Transverse colon (tissue), 4 donors: Measurements from ENCODE around the gene SPN. TPM values are rescaled to one million over a fixed set of nuclear protein-coding genes. Genes with fewer than 3 reads are reported as not detected.
"Not testable (repeated sequence)": the region's sequence is repeated elsewhere in the genome, so short reads cannot be mapped to it uniquely, and the experiment has no call there.

Source experiments
- DNase-seq: peaks from one replicate; pipeline ENCODE4 v3.0.0-alpha.2; 2019
- H3K27ac ChIP-seq, 4 donors: fragments of 200-600 bp; sonication (generic); 2 replicates each; pipeline ENCODE4 v1.5.1; 2016 to 2018; ENCODE audit warnings: inconsistent platforms in 4 of 4
- H3K27me3 ChIP-seq: fragments of 200-600 bp; sonication (generic); 2 replicates; pipeline ENCODE4 v1.5.1; 2017; ENCODE audit warnings: inconsistent platforms
- H3K36me3 ChIP-seq, 4 donors: fragments of 200-600 bp; sonication (generic); 2 replicates each; pipeline ENCODE4 v1.5.1; 2017 to 2019; ENCODE audit warnings: inconsistent platforms in 4 of 4
- H3K4me1 ChIP-seq, 4 donors: fragments of 200-600 bp; sonication (generic); 2 replicates each; pipeline ENCODE4 v1.5.1; 2017 to 2020; ENCODE audit warnings: inconsistent platforms in 4 of 4
- H3K4me3 ChIP-seq, 4 donors: fragments of 200-600 bp; sonication (generic); 1 replicate in 1 of 4; 2 replicates in 3 of 4; pipeline versions ENCODE4 v1.5.1 to v1.6.1; 2017 to 2019; ENCODE audit warnings: inconsistent platforms in 4 of 4
- H3K9me3 ChIP-seq, 2 donors: fragments of 200-600 bp; sonication (generic); 2 replicates each; pipeline ENCODE4 v1.5.1; 2017 to 2019; ENCODE audit warnings: inconsistent platforms in 2 of 2
- WGBS, 2 donors: methylation state at CpG; one replicate each; pipeline ENCODE4 v1.1.5; 2018; ENCODE audit warnings: low coverage in 1 of 2; 5-methylcytosine and 5-hydroxymethylcytosine counted together
- in situ Hi-C, 4 donors: fragments of 200-750 bp; cut with MboI; loops; one replicate each; pipeline versions ENCODE4 v1.15.0 to v1.15.1; 2017; ENCODE audit warnings: low sequenced_read_pairs in 3 of 4, low pct_ligation_motif_present in 1 of 4, low pct_unique_long_range_greater_than_20kb in 1 of 4
- intact Hi-C: fragments of 100-400 bp; cut with DNase I; formaldehyde crosslinking; loops from one replicate; pipeline ENCODE4 v1.15.1; 2023; ENCODE audit warnings: low total_unique reads
- total RNA-seq, 4 donors: library from RNA; depleted of rRNA; stranded (reverse); fragments of >200 nt; gene quantifications; one replicate each; pipeline ENCODE4 v1.1.0, GENCODE V29; 2016

Gene SPN
- total RNA-seq, 4 donors from 2014 or later, result 0.20 to 3.7 (median 1.1) TPM

DNA sequence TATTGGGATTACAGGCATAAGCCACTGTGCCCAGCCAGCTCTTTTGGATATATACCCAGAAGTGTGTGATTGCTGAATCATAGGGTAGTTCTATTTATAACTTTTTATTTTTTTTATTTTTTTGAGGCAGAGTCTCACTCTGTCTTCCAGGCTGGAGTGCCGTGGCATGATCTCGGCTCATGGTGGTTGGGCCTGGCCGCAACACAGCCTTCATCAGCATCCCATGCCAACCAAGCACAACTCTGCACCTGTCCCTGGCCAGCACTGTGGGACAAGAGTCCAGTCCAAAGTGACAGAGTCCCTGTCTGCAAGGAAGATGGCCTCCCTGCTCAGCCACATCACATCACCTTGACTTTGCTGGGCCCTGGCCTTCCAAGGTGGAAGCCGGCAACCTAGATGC is 37.9 kb upstream of the SPN start:
- H3K9me3 ChIP-seq, H3K4me1 ChIP-seq, intact Hi-C loops, in situ Hi-C loops, H3K4me3 ChIP-seq, DNase-seq, H3K27me3 ChIP-seq, H3K27ac ChIP-seq, H3K36me3 ChIP-seq: not testable (repeated sequence)
- 82% methylated on average over 4 of the region's 4 CpGs; no CpG with 5 or more reads in 1 of the 2 donors for WGBS, 2 donors

DNA sequence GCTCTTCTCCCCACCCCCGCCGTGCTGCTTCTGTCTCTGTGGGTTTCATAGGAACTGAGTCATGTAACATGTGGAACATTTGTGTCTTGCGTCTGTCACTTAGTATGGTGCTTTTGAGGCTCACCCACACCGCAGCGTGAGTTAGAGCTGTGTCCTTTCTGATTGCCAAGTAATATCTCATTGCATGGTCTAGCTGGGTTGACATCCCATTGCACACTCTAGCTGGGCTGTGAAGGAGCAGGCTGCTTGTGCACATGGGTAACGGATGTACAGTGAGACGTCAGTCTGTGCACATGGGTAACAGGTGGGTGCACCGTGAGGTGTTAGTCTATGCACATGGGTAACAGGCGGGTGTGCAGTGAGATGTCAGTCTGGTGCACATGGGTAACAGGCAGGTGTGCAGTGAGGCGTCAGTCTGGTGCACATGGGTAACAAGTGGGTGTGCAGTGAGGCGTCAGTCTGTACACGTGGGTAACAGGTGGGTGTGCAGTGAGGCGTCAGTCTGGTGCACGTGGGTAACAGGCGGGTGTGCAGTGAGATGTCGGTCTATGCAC is 36.2 kb upstream of the SPN start:
- intact Hi-C loops, H3K36me3 ChIP-seq, H3K9me3 ChIP-seq, H3K4me3 ChIP-seq, H3K27ac ChIP-seq, in situ Hi-C loops, DNase-seq, H3K4me1 ChIP-seq, H3K27me3 ChIP-seq: not testable (repeated sequence)
- WGBS, 2 donors, result 70% methylated on average over 14 of the region's 16 CpGs; no CpG with 5 or more reads in 1 of the 2 donors

DNA sequence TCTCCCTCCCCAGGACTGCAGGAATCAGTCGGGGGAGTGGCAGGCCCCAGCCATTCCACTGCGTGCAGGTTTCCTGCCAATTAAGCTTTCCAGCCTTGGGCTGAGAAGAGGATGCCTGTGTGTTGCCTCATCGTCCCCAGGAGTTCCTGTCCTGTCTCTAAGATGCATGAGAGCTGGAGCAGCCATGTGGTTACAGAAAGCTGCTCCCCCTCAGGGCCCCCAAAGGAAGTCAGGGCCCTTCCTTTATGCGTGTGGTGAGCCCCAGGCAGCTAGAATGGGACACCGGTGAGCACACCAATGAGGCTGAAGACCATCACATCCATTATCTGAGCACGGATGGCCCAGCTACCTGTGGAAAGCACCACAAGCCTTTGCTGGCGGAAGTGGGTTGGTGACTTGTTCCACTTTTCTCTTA is 35.4 kb upstream of the SPN start:
- intact Hi-C loops, H3K27ac ChIP-seq, in situ Hi-C loops, H3K4me1 ChIP-seq, H3K27me3 ChIP-seq, H3K9me3 ChIP-seq, H3K4me3 ChIP-seq, H3K36me3 ChIP-seq, DNase-seq: not testable (repeated sequence)
- WGBS, 2 donors, result 33% methylated on average over 1 of the region's 7 CpGs; no CpG with 5 or more reads in 1 of the 2 donors

DNA sequence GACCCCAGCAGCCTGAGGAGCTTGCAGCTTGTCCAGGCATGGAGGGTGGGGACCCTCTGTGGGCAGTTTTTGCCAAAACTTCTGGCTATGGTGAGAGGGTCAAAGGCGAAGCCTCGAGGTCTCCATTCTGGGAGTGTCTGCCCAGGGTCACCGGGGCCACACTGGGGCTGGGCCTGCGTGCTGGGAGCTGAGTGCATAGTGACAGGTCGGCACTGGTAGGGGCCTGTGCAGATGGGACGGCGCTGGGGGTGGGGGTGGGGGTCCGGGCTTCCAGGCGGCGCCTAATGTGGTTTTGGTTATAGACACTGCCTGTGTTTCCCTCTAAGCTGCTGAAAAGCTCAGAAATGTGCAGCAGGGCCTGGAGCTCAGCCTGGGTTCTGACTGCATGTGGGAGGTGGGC is 34.3 kb upstream of the SPN start:
- H3K9me3 ChIP-seq, H3K4me3 ChIP-seq, intact Hi-C loops, H3K27me3 ChIP-seq, H3K27ac ChIP-seq, H3K4me1 ChIP-seq, in situ Hi-C loops, DNase-seq, H3K36me3 ChIP-seq: not testable (repeated sequence)
- no CpG with 5 or more reads among the region's 10 CpGs for WGBS, 2 donors

DNA sequence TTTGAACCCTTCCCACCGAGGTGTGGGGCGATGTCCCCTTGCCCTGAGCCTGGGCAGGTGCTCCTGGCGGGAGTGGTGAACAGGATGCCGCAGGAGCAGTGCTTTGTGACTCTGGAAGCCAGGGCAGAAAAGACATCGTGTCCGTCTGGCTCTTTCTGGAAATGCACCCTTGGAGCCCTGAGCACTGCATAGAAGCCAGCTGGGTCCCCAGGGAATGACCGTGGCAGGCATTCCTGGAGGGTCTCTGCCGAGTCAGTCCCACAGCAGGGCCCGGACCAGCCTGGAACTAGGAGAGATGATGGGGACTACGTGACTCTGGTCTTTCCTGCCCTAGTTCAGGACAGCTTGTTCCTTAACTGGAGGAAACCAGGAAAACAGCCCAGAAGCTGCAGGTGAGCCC is 33.7 kb upstream of the SPN start:
- DNase-seq, H3K4me3 ChIP-seq, in situ Hi-C loops, intact Hi-C loops, H3K27ac ChIP-seq, H3K9me3 ChIP-seq, H3K27me3 ChIP-seq, H3K36me3 ChIP-seq, H3K4me1 ChIP-seq: not testable (repeated sequence)
- 79% methylated on average over 4 of the region's 10 CpGs; no CpG with 5 or more reads in 1 of the 2 donors for WGBS, 2 donors

DNA sequence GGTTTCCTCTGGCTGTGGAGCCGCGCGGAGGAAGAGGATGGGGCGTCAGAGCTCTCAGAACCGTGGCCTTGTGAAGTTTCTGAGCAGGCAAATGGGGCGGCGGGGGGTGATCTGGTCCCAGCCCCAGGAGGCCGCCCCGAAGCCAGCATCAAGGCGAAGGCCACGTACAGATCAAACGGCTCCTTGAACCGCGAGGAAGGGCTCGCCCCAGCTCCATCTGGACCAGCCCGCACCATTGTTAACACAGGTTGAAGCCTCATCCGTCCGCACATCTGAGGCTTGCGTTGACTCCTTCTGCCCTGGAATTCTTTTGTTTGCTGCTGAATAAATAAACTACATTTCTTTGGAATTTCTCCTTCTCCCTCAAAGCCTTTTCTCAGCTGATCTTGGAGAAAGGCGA is 31.4 kb upstream of the SPN start:
- 94% methylated on average over 20 of the region's 20 CpGs; no CpG with 5 or more reads in 1 of the 2 donors for whole genome bisulfite sequencing, 2 donors
- DNase-seq, H3K4me1 ChIP-seq, H3K27ac ChIP-seq, intact Hi-C loops, in situ Hi-C loops, H3K9me3 ChIP-seq, H3K4me3 ChIP-seq, H3K36me3 ChIP-seq, H3K27me3 ChIP-seq: not testable (repeated sequence)

DNA sequence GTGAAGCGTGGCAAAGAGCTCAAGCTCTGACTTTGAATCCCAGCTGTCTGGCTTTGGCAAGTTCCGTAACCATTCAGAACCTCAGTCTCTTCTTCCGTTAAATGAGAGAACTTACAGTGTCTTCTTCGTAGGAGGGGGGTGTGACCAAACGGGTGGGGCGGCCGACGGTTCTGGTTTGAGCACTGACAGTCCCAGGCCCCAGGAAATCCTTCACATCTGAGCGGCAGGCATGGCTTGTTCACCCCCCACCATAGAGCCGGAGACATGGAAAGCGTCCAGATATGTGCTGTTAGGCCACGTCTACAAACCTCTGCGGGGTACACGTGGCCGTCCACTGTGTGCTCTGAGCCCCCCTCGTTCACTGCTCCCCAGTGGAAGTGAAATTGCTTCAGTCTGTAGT is 27.1 kb upstream of the SPN start:
- intact Hi-C loops, result not testable (repeated sequence)
- 85% methylated on average over 14 of the region's 16 CpGs; no CpG with 5 or more reads in 1 of the 2 donors for WGBS, 2 donors

DNA sequence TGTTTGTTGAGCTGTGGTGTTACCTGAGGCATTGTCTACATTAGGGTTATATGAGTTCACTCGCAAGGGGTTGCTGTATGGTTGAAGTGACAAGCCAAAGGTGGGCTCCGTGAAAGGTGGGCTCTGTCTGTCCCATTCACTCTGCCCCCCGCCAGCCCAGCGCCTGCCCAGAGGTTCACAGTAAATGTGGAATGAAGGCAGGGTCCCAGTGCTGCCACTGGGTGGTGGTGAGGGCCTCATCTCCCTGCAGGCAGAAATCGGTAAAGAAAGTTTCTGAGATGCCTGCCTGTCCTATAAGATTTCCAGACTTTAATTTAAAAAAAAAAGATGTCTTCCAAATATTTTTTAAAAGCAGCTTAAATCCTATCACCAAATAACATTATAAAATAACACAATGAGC is 26.7 kb upstream of the SPN start:
- H3K9me3 ChIP-seq, H3K36me3 ChIP-seq, H3K4me1 ChIP-seq, H3K27ac ChIP-seq, DNase-seq, H3K27me3 ChIP-seq, H3K4me3 ChIP-seq, in situ Hi-C loops, intact Hi-C loops: not testable (repeated sequence)
- WGBS, 2 donors, result 20 to 38% methylated on average over 1 of the region's 5 CpGs

More for the DNA sequence above, 27.1 kb upstream of the SPN start:
- H3K9me3 ChIP-seq, H3K4me3 ChIP-seq, in situ Hi-C loops, H3K27me3 ChIP-seq, H3K27ac ChIP-seq, H3K4me1 ChIP-seq, DNase-seq, H3K36me3 ChIP-seq: not testable (repeated sequence)

DNA sequence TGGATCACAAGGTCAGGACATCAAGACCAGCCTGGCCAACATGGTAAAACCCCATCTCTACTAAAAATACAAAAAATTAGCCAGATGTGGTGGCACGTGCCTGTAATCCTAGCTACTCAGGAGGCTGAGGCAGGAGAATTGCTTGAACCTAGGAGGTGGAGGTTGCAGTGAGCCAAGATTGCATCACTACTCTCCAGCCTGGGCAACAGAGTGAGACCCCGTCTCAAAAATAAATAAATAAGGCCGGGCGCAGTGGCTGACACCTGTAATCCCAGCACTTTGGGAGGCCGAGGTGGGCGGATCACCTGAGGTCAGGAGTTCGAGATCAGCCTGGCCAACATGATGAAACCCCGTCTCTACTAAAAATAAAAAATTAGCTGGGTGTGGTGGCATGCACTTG is 24.3 kb upstream of the SPN start:
- H3K9me3 ChIP-seq, in situ Hi-C loops: not testable (repeated sequence)
- WGBS, 2 donors, result 72 to 89% methylated on average over 2 to 8 of the region's 8 CpGs

More for the DNA sequence above, 24.3 kb upstream of the SPN start:
- H3K36me3 ChIP-seq, intact Hi-C loops, H3K27me3 ChIP-seq, H3K27ac ChIP-seq, H3K4me1 ChIP-seq, DNase-seq, H3K4me3 ChIP-seq: not testable (repeated sequence)
